ENCODE data around the gene ADORA1. TPM values are rescaled to one million over a fixed set of nuclear protein-coding genes. Genes with fewer than 3 reads are reported as not detected.

The ADORA1 gene
- total and polyA plus RNA-seq, 2 donors (not counting 3 experiments of a cell fraction or from before 2014, with no cell fraction given): 0.15 TPM; not detected in 1

DNA sequence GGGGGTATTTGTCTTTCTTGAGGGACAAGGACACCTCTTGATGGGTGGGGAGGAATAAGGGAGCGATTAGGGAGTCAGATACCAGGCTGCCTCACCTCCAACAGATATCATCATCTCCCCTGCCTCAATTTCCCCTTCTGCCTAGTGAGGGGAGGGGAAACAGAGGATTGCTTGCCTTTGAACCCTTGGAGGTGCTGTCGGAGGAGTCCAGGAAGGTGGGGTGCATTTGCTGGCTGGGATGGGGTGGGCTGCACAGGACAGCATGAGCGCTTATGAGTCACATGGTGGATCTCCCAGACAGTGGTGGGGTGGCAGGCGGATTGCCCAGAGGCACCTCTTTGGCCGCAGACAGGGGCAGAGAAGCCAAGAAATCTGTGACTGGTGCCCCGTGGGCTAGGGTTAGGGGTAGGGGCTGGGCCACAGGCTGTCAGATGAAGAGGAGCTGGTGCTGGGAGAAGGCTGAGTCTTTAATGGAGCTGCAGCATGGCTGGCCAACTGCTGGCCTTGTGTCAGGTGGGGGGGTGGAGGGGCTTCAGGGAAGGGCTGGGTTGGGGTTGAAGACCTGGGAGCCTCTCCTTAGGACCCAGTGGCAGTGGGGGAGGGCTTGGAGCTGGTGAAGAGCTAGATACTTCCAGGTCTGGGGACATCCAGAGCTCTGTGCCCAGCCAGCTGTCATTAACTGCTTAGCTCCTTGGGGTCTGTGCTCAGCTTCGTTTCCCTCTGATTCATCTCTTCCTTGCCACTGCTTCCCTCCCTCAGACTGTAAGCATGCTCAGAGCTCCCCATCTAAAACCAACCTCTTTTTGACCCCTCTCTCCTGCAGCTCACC, 7.0 kb upstream of the ADORA1 start:
- no peaks in the 10 kb centered on the region for H3K4me1 ChIP-seq (ENCODE audit: control insufficient read depth, extremely low read depth, insufficient read depth, low read length)
- H3K79me2 ChIP-seq (ENCODE audit: control insufficient read depth, insufficient read depth, low read length): no peaks in the 10 kb centered on the region
- no TSS peak for BruUV-seq (replicated peaks)
- intact Hi-C loops (cut with micrococcal nuclease): no loop called here
- H3K36me3 ChIP-seq (ENCODE audit: control insufficient read depth in 2 of 2, extremely low read depth in 1 of 2, insufficient read depth in 2 of 2, low read length in 2 of 2): no peaks in the 10 kb centered on the region
- no peak overlapping the region for H2AFZ ChIP-seq (ENCODE audit: low read depth, low read length)
- no peaks in the 10 kb centered on the region for H3K9me1 ChIP-seq (replicated peaks; ENCODE audit: control insufficient read depth, extremely low read depth, insufficient read depth, low read length)
- H3K27ac ChIP-seq (ENCODE audit: insufficient read depth, low read depth, low read length): no peak overlapping the region
- no peak overlapping the region for H3K4me2 ChIP-seq (ENCODE audit: insufficient read depth, low read length)
- ChIA-PET POLR2A (no interaction called here), CTCF (interaction anchor here (0.7 to 10.8 kb wide), 7 partner anchors 33 to 147 kb away, joined by 3 to 341 read pairs (median 6); no protein-coding TSS in a partner anchor)
- TF ChIP-seq EZH2 (IDR thresholded peaks at IDR 0.05; ENCODE audit: borderline replicate concordance, low read depth, low read length, severe bottlenecking) (no peak), MYC (IDR thresholded peaks at IDR 0.05; ENCODE audit: low read depth, low read length) (no peak), FOS (IDR thresholded peaks at IDR 0.05; ENCODE audit: borderline replicate concordance, insufficient read depth, low read length) (no peak), POLR2AphosphoS5 (IDR thresholded peaks at IDR 0.05; ENCODE audit: insufficient read depth, low read depth, low read length) (no peak), POLR2A (IDR thresholded peaks at IDR 0.05; ENCODE audit: low read depth, low read length) (no peak), JUN (IDR thresholded peaks at IDR 0.05; ENCODE audit: borderline replicate concordance, insufficient read depth, insufficient read length, low read depth) (no peak), GATA2 (IDR thresholded peaks at IDR 0.05; ENCODE audit: insufficient read depth, insufficient read length, low read depth, low read length) (no peak), CTCF (IDR thresholded peaks at IDR 0.05; ENCODE audit: extremely low read depth in 1 of 2, insufficient read depth in 1 of 2, low read depth in 1 of 2, low read length in 2 of 2) (no peak)
- TF ChIP-seq, protein P1, sequence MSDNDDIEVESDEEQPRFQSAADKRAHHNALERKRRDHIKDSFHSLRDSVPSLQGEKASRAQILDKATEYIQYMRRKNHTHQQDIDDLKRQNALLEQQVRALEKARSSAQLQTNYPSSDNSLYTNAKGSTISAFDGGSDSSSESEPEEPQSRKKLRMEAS (IDR thresholded peaks at IDR 0.05; ENCODE audit: insufficient read depth, insufficient read length): no peak
- peaks cover 24 to 38% of the 10 kb centered on the region in 2 experiments for H3K27me3 ChIP-seq (ENCODE audit: control insufficient read depth in 2 of 2, insufficient read depth in 2 of 2, low read length in 2 of 2)
- no peak overlapping the region for H3K4me3 ChIP-seq (replicated peaks in 1 of 3; ENCODE audit: insufficient read depth in 1 of 3, low read depth in 1 of 3, low read length in 3 of 3)
- no peak for FAIRE-seq
- no peak overlapping the region for H3K9ac ChIP-seq (replicated peaks; ENCODE audit: extremely low read depth, insufficient read depth, low read length)
- H3K9me3 ChIP-seq (replicated peaks; ENCODE audit: control insufficient read depth, insufficient read depth, low read length): no peaks in the 10 kb centered on the region
- no peak for DNase-seq (ENCODE audit: low read depth, low spot score)
- H4K20me1 ChIP-seq (replicated peaks; ENCODE audit: control insufficient read depth, extremely low read depth, insufficient read depth, low read length): no peaks in the 10 kb centered on the region
- dilution Hi-C loops (cut with MboI; ENCODE audit: extremely low pct_ligation_motif_present, low sequenced_read_pairs): no loop called here
